DMS 273 (cell line): ENCODE measurements around the gene ALDH3A2.
"Not testable (repeated sequence)": the region's sequence is repeated elsewhere in the genome, so short reads cannot be mapped to it uniquely, and the experiment has no call there.

Experiments used
- DNase-seq: peaks from one replicate; lab custom pipeline; 2025; ENCODE audit not compliant: unreplicated experiment; lab: John Stamatoyannopoulos, UW

Gene ALDH3A2

GRCh38 chr17:19677736-19678379 lies 29.3 kb downstream of the ALDH3A2 start:
- DNase-seq: no peak

GRCh38 chr17:19678581-19679453 lies 30.3 kb downstream of the ALDH3A2 start:
- DNase-seq: no peak

GRCh38 chr17:19683117-19683516 lies 34.6 kb downstream of the ALDH3A2 start:
- DNase-seq: no peak

GRCh38 chr17:19684909-19685580 lies 36.5 kb downstream of the ALDH3A2 start:
- not testable (repeated sequence) for DNase-seq

GRCh38 chr17:19686400-19687090 lies 38.0 kb downstream of the ALDH3A2 start:
- DNase-seq: no peak

GRCh38 chr17:19702217-19702641 lies 53.7 kb downstream of the ALDH3A2 start:
- no peak for DNase-seq

- peak; percentile 79 for DNase-seq
Measured at GRCh38 chr17:19703106-19703827, 54.7 kb downstream of the ALDH3A2 start.

- DNase-seq: no peak
Measured at GRCh38 chr17:19703828-19704613, 55.5 kb downstream of the ALDH3A2 start.

- no peak for DNase-seq
Measured at GRCh38 chr17:19705201-19705600, 56.6 kb downstream of the ALDH3A2 start.

GRCh38 chr17:19705771-19706770 lies 57.5 kb downstream of the ALDH3A2 start:
- peak; percentile 56 for DNase-seq

- DNase-seq: peak; percentile 87
Measured at GRCh38 chr17:19706791-19707727, 58.5 kb downstream of the ALDH3A2 start.

- DNase-seq: no peak
Measured at GRCh38 chr17:19707728-19708221, 59.2 kb downstream of the ALDH3A2 start.

- no peak for DNase-seq
Measured at GRCh38 chr17:19708431-19709175, 60.1 kb downstream of the ALDH3A2 start.

- no peak for DNase-seq
Measured at GRCh38 chr17:19709841-19710240, 61.3 kb downstream of the ALDH3A2 start.

GRCh38 chr17:19712436-19713004 lies 64.0 kb downstream of the ALDH3A2 start:
- no peak for DNase-seq

- DNase-seq: no peak
Measured at GRCh38 chr17:19713462-19713861, 64.9 kb downstream of the ALDH3A2 start.
